ENCODE results near the gene PCP4. TPM values are rescaled to one million over a fixed set of nuclear protein-coding genes. Genes with fewer than 3 reads are reported as not detected.

PCP4 gene
- total and polyA plus RNA-seq, 10 of the 15 experiments (the other 5 are each of a cell fraction or from before 2014, with no cell fraction given) = not detected

DNA sequence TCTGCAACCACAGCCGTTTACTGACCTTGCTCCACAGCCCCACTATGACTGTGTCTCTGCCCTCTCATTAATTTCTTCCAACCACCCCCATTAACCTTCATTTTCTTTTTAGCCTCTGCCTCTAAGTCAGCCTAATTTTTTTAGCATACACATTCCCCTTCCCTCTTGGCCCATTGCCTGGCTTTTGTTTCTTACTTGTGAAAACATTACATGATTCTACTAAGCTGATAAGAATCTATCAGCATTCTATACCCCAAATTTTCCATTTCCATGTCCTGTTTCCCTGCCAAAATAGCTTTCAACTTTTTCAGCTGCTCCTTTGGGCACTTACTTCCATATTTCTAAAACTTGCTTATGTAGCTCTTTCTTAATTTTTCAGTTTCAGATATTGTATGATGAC lies 79.8 kb downstream of the PCP4 start:
- ChIA-PET RAD21 (ENCODE audit: unreplicated experiment) (no interaction called here), SMC1A (ENCODE audit: uncharacterized antibody, unreplicated experiment) (no interaction called here), POLR2A (no interaction called here), CTCF (no interaction called here)
- Histone ChIP-seq H3K27ac (ENCODE audit: control insufficient read depth, insufficient read depth) (no peak overlapping the region), H3K4me3 (no peak overlapping the region), H3K27me3 (replicated peaks in 1 of 2; ENCODE audit: control insufficient read depth in 2 of 2, insufficient read depth in 2 of 2, low read length in 1 of 2) (no peaks in the 10 kb centered on the region), H3K36me3 (ENCODE audit: control insufficient read depth in 2 of 2, insufficient read depth in 2 of 2, low read length in 1 of 2) (no peaks in the 10 kb centered on the region), H3K4me1 (ENCODE audit: control insufficient read depth, insufficient read depth, low read length) (no peaks in the 10 kb centered on the region), H3K9me3 (replicated peaks; ENCODE audit: control insufficient read depth, insufficient read depth, low read length) (no peaks in the 10 kb centered on the region; the same call in 2 of the 3 replicates), H3K9ac (ENCODE audit: control insufficient read depth, insufficient read depth, low read length) (no peak overlapping the region), H4K20me1 (ENCODE audit: control insufficient read depth, insufficient read depth) (no peaks in the 10 kb centered on the region), H3K4me2 (ENCODE audit: control insufficient read depth, insufficient read depth) (no peak overlapping the region), H2AFZ (ENCODE audit: control insufficient read depth, low read depth, low read length) (no peak overlapping the region), H3K79me2 (ENCODE audit: control insufficient read depth, insufficient read depth, low read length) (no peaks in the 10 kb centered on the region)
- ATAC-seq (no peak), FAIRE-seq (no peak), DNase-seq (ENCODE audit: low read depth, low spot score) (no peak)
- BruUV-seq (replicated peaks) = no TSS peak
- 0% methylated on average over 1 of the region's 1 CpG for WGBS (ENCODE audit: insufficient coverage, insufficient replicate concordance, low lambda C conversion rate, missing lambda C conversion rate)
- in situ Hi-C loops (cut with MboI) = no loop called here
- TF ChIP-seq CHD1 (IDR thresholded peaks at IDR 0.05; ENCODE audit: low read depth, low read length) = no peak
- intact Hi-C loops (cut with micrococcal nuclease; ENCODE audit: unreplicated experiment) = no loop called here

DNA sequence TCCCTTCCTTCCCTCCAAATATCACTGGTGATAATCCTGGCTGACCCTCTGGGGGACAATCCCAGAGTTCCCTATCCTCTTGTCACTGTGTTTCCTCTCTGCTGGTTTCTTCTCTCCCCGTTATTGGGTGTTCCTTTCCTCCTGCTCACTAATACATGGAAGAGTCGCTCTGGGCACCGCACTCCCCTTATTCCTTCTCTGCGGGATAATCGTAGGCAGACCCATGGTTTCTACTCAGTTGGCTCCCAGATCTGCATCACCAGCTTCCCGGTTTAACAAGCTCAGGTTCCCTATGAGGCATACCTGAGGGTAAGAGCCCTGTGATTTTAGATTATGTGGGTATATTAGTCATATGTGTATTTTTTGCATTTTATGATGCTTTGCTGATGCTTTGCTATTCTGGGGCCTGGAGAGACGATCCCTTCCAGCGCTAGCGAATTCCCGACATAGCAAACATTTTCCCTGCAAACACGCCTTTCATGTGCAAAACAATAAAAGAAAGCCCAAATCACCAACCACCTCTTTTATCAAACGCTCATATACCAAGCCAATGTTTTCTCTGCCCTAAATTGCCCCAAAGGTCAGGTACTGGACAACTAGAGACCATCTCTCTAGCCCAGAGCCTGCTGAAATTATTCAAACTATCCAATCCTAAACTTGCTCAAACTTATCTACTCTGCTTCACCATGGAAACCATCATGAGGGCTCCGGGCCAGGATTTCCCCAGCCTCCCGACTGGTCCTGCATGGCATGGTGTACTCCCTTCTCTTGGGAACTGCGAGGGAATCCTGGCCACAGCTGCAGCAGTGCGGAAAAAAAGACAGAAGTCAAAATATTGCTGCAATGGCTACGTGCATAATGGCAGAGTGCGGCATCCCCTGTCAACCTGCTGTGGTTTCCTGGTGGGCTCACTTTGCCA lies 84.2 kb downstream of the PCP4 start:
- no TSS peak for BruUV-seq (replicated peaks)
- WGBS (ENCODE audit: insufficient coverage, insufficient replicate concordance, low lambda C conversion rate, missing lambda C conversion rate) = 35% methylated on average over 18 of the region's 18 CpGs
- no peak overlapping the region for H3K4me3 ChIP-seq
- intact Hi-C loops (cut with micrococcal nuclease; ENCODE audit: unreplicated experiment) = no loop called here
- H3K79me2 ChIP-seq (ENCODE audit: control insufficient read depth, insufficient read depth, low read length) = no peaks in the 10 kb centered on the region
- no peak overlapping the region for H3K9ac ChIP-seq (ENCODE audit: control insufficient read depth, insufficient read depth, low read length)
- H3K4me2 ChIP-seq (ENCODE audit: control insufficient read depth, insufficient read depth) = no peak overlapping the region
- no peaks in the 10 kb centered on the region; the same call in 2 of the 3 replicates for H3K9me3 ChIP-seq (replicated peaks; ENCODE audit: control insufficient read depth, insufficient read depth, low read length)
- no peak overlapping the region for H3K27ac ChIP-seq (ENCODE audit: control insufficient read depth, insufficient read depth)
- ChIA-PET SMC1A (ENCODE audit: uncharacterized antibody, unreplicated experiment) (no interaction called here), RAD21 (ENCODE audit: unreplicated experiment) (no interaction called here), CTCF (no interaction called here), POLR2A (no interaction called here)
- H4K20me1 ChIP-seq (ENCODE audit: control insufficient read depth, insufficient read depth) = no peaks in the 10 kb centered on the region
- ATAC-seq (no peak), DNase-seq (ENCODE audit: low read depth, low spot score) (no peak), FAIRE-seq (no peak)
- no peak overlapping the region for H2AFZ ChIP-seq (ENCODE audit: control insufficient read depth, low read depth, low read length)
- H3K27me3 ChIP-seq (replicated peaks in 1 of 2; ENCODE audit: control insufficient read depth in 2 of 2, insufficient read depth in 2 of 2, low read length in 1 of 2) = no peaks in the 10 kb centered on the region
- no peaks in the 10 kb centered on the region for H3K4me1 ChIP-seq (ENCODE audit: control insufficient read depth, insufficient read depth, low read length)
- no peaks in the 10 kb centered on the region for H3K36me3 ChIP-seq (ENCODE audit: control insufficient read depth in 2 of 2, insufficient read depth in 2 of 2, low read length in 1 of 2)
- in situ Hi-C loops (cut with MboI) = no loop called here
- TF ChIP-seq CREB1 (IDR thresholded peaks at IDR 0.05; ENCODE audit: low read depth) (no peak), ZNF274 (IDR thresholded peaks at IDR 0.05; ENCODE audit: insufficient read depth, insufficient read length) (no peak), SIX5 (IDR thresholded peaks at IDR 0.05; ENCODE audit: low read depth, low read length, severe bottlenecking) (no peak), PAX5 (IDR thresholded peaks at IDR 0.05; ENCODE audit: borderline replicate concordance, low read depth, low read length) (no peak), ZBTB11 (CRISPR knock-in tag; IDR thresholded peaks at IDR 0.05) (no peak), ZNF207 (IDR thresholded peaks at IDR 0.05; ENCODE audit: borderline replicate concordance) (no peak), SIN3A (IDR thresholded peaks at IDR 0.05; ENCODE audit: low read depth, low read length) (no peak), PML (IDR thresholded peaks at IDR 0.05; ENCODE audit: low read length) (no peak), SMAD1 (IDR thresholded peaks at IDR 0.05; ENCODE audit: low read depth, partially characterized antibody) (no peak), GATAD2B (conservative IDR thresholded peaks at IDR 0.05; ENCODE audit: low read depth) (no peak), POU2F2 (IDR thresholded peaks at IDR 0.05; ENCODE audit: borderline replicate concordance, low read depth, low read length) (no peak), TAF1 (IDR thresholded peaks at IDR 0.05; ENCODE audit: borderline replicate concordance, low read depth, low read length) (no peak), ESRRA (IDR thresholded peaks at IDR 0.05; ENCODE audit: low read length) (no peak)
